Retinal pigment epithelial cell (primary cell): ENCODE measurements around the gene MCF2L.

Experiments used
- DNase-seq: peaks from one replicate; pipeline ENCODE4 v3.0.0-alpha.2; 2010; ENCODE audit warnings: low read depth
- H3K4me3 ChIP-seq: 2 replicates; pipeline ENCODE4 v1.5.1; 2011; ENCODE audit warnings: mild to moderate bottlenecking, low read length, control low read depth, moderate library complexity
- TF ChIP-seq, protein P1 (sequence below): conservative IDR thresholded peaks from 2 replicates; pipeline ENCODE4 v1.5.1; 2011; ENCODE audit warnings: low read depth, low read length, control low read depth, inconsistent platforms

Gene MCF2L

DNA sequence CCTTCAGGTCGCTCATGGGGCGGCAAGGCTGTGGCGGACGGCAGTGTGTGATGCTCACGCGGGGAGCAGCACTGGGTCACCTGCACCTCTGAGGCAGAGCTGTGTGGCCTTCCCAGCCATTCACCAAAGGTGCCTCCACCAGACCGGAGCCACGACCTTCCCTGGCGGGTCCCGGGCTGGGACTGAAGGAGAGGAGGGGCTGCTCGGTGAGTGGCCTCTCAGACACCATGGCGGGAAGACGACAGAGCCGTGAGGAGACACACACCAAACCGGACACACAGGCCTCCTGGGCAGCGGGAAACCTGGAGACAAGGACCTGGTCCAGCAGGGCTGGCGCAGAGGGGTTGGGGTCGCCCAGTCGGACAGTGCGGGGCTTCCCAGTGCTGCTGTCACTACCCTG is 7.5 kb downstream of the MCF2L start:
- TF ChIP-seq, protein P1, sequence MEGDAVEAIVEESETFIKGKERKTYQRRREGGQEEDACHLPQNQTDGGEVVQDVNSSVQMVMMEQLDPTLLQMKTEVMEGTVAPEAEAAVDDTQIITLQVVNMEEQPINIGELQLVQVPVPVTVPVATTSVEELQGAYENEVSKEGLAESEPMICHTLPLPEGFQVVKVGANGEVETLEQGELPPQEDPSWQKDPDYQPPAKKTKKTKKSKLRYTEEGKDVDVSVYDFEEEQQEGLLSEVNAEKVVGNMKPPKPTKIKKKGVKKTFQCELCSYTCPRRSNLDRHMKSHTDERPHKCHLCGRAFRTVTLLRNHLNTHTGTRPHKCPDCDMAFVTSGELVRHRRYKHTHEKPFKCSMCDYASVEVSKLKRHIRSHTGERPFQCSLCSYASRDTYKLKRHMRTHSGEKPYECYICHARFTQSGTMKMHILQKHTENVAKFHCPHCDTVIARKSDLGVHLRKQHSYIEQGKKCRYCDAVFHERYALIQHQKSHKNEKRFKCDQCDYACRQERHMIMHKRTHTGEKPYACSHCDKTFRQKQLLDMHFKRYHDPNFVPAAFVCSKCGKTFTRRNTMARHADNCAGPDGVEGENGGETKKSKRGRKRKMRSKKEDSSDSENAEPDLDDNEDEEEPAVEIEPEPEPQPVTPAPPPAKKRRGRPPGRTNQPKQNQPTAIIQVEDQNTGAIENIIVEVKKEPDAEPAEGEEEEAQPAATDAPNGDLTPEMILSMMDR, result no peak

DNA sequence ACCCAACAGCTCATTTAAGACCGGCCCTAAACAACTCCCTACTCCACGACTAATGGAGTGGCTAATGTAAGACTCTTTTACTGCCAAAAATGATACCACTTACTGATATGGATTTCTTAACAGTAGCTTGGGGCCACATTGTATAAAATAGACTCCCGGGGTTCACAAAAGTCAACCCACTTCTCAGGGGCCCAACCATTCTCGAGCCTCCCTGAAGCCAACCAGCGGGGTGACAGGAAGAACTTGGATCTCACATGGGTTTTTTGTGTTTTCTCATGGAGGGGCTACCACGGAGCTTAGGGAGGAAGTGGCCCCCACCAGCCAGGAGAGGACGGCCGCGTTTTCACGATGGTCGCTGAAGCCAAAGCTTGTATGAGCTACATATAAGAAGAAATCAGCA is 8.1 kb downstream of the MCF2L start:
- DNase-seq, result no peak
- TF ChIP-seq, protein P1, result no peak
- no peak overlapping the region for H3K4me3 ChIP-seq

More for the DNA sequence above, 7.5 kb downstream of the MCF2L start:
- DNase-seq, result no peak
- H3K4me3 ChIP-seq, result no peak overlapping the region

DNA sequence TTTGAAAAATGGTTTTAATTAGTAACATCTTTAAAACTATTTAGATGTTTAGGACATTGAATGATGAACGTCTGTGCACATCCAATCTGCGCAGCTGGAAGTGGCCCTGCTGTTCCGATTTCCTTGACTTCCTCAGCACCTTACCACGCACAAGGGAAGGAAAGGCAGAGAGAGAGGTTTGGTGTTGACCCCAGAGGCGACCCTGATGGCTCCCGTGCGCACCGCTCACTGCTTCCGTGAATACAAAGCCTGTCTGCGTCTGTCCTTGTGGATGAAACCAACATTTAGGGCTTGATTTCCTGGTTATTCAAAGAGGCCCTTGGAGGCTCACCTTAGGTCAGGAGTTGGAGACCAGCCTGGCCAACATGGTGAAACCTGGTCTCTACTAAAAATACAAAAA is 8.5 kb downstream of the MCF2L start:
- TF ChIP-seq, protein P1, result no peak
- DNase-seq, result no peak
- H3K4me3 ChIP-seq, result no peak overlapping the region

DNA sequence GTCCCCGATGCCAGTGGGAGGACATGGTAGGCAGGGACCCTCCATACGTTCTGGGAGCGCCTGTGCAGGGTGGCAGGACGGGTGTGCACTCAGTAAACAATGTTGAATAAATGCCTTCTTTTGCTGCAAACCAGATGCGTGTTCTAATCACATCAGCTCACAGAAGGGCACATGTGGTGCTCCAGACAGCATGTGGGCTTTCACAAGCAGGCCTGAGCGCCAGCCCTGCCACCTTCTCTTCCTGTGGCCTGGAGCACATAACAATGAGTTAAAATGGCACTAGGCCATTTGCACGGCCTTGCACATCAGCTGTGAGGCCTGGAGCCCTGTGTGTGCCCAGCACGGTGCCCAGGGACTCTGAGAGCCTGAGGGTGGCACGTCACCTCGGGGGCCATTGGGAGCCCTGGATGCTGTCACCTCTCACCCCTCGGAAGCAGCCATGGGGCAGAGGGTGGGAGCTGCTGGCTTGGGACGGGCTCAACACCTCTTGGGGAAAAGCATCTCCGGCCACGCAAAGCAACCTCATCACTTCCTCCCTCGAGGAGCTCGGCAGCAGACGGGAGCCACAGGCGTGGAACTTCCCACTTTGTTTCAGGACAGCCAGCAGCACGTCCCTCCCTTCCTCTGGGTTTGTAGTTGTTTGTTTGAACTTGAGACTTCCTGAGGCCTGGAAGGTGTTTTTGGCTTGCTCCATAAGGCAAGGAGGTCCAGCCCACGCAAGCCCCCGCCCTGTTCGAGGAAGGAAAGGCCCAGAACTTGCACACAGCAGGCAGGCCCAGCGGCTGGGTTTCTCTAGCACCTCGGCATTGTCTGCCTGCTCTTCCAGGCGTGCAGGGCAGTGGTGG is 9.8 kb downstream of the MCF2L start:
- TF ChIP-seq, protein P1, result no peak
- DNase-seq, result no peak
- H3K4me3 ChIP-seq, result no peak overlapping the region

DNA sequence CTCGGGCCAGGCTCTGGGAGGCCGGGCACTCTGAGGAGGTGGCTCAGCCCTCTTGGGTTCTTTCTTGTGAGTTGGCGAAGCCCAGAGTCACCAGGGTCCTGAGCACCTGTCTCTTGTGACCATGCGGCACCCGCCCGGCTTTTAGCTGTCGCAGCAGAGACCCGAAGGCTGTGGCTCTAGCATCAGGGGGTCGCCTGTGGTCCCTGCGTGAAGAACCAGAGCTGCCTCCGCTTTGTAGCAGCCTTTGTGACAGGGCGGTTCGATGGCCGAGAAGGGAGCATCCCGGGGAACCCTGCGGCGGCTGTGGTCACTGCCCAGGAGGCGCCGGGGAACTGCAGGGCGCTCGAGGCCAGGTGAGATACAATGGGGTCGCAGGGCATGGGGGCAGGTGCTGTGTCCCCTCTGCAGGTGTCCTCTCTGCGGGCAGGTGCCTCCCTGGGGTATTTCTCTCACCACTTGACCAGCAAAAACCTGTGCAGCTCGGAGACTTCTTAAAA is 10.4 kb downstream of the MCF2L start:
- no peak for DNase-seq
- TF ChIP-seq, protein P1, result no peak
- H3K4me3 ChIP-seq, result no peak overlapping the region

DNA sequence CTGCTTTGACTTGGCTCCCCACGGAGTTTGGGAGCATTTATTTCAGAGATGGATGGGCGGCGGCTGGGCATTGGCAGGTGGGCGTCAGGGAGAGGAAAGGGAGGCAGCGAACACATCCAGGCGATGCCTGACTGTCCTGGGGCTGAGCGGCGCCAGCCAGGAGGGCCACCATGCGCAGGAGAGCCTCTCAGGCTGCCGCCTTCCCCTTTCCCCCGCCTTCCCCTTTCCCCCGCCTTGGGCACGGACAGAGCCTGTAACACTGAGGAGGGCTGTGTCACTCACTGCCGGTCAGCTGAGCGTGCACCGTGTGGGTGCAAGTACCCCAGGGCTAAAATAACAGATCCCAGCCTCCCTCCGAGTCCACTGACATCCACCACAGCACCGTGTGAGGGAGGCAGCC is 11.4 kb downstream of the MCF2L start:
- TF ChIP-seq, protein P1, result no peak
- DNase-seq, result no peak

DNA sequence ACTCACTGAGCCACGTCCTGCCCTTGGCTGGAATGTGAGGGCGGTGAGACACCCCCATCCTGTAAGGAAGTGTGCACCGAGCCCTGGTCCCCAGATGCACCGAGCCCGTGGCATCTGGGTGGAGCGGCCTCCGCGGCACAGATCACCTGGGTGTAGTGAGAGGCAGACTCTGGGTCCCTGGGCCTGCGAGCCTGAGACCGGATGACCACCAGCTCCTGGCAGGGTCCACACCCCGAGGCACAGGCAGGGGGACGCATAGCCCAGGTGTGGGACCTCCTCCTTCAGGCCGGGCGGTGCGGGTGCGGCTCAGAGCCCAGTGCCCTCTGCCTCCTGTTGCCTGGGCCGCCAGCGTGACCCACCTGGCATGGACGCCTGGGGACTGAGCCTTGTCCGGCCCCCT is 12.4 kb downstream of the MCF2L start:
- H3K4me3 ChIP-seq, result no peak overlapping the region
- DNase-seq, result no peak
- TF ChIP-seq, protein P1, result no peak

More for the DNA sequence above, 11.4 kb downstream of the MCF2L start:
- H3K4me3 ChIP-seq, result no peak overlapping the region
